ENCODE measurements around the gene TEX11. TPM values are rescaled to one million over a fixed set of nuclear protein-coding genes. Genes with fewer than 3 reads are reported as not detected.

Gene TEX11
- total and polyA plus RNA-seq, 2 of the 13 experiments (the other 11 are each of a cell fraction or from before 2014, with no cell fraction given), result not detected

GRCh38 chrX:70774223-70774622 is 134.3 kb downstream of the TEX11 start:
- in situ Hi-C loops (cut with HindIII; ENCODE audit: extremely low pct_ligation_motif_present, low pct_unique_long_range_greater_than_20kb), result no loop called here

More at GRCh38 chrX:70774223-70774622, 134.3 kb downstream of the TEX11 start:
- H3K36me3 ChIP-seq (replicated peaks in 1 of 2; ENCODE audit: control insufficient read depth in 1 of 2, insufficient read depth in 2 of 2, low read length in 2 of 2), result no peaks in the 10 kb centered on the region
- ChIA-PET POLR2A (no interaction called here), CTCF (ENCODE audit: low intra/inter-chr PET ratio, low total read pairs) (no interaction called here)
- no peak for TF ChIP-seq KDM3A (CRISPR knock-in tag; IDR thresholded peaks at IDR 0.05; ENCODE audit: low read depth)
- no peak for TF ChIP-seq ZBTB44 (CRISPR knock-in tag; IDR thresholded peaks at IDR 0.05)
- TF ChIP-seq ISX (CRISPR knock-in tag; conservative IDR thresholded peaks at IDR 0.05), result no peak
- no peak for TF ChIP-seq ZBTB14 (CRISPR knock-in tag; IDR thresholded peaks at IDR 0.05)
- H3K9me3 ChIP-seq (ENCODE audit: low read length), result no peaks in the 10 kb centered on the region
- BruUV-seq (replicated peaks), result no TSS peak
- H3K27me3 ChIP-seq (ENCODE audit: control insufficient read depth in 1 of 2, insufficient read depth in 2 of 2, low read length in 2 of 2), result no peaks in the 10 kb centered on the region
- no peak for ATAC-seq
- 0% methylated on average over 2 of the region's 2 CpGs for WGBS (ENCODE audit: low lambda C conversion rate)
- no peak overlapping the region for H3K4me3 ChIP-seq (replicated peaks in 1 of 3; ENCODE audit: insufficient read depth in 1 of 3, low read depth in 2 of 3, low read length in 3 of 3)
- intact Hi-C loops (cut with micrococcal nuclease; ENCODE audit: unreplicated experiment), result no loop called here
- no peaks in the 10 kb centered on the region for H4K20me1 ChIP-seq (ENCODE audit: insufficient read depth, low read length)
- no peak for FAIRE-seq
- H3K4me2 ChIP-seq (ENCODE audit: low read depth, low read length), result no peak overlapping the region
- H3K79me2 ChIP-seq (ENCODE audit: insufficient read depth, low read length), result no peaks in the 10 kb centered on the region
- no peak for DNase-seq (ENCODE audit: low spot score)
- H3K27ac ChIP-seq (ENCODE audit: extremely low read length, insufficient read depth, low read length), result no peak overlapping the region
- no peaks in the 10 kb centered on the region for H3K4me1 ChIP-seq (ENCODE audit: insufficient read depth, low read length)
- H2AFZ ChIP-seq (ENCODE audit: low read length), result no peak overlapping the region
- no peak overlapping the region for H3K9ac ChIP-seq (ENCODE audit: insufficient read depth, low read depth, low read length)
